GM18907 (cell line): ENCODE measurements around the gene KRTAP2-2.
"Not testable (repeated sequence)": the region's sequence is repeated elsewhere in the genome, so short reads cannot be mapped to it uniquely, and the experiment has no call there.

ENCODE experiments used
- ATAC-seq: cut with Tn5 transposase; IDR thresholded peaks from one replicate; pipeline ENCODE4 v1.9.1; 2021; ENCODE audit warnings: mild to moderate bottlenecking, moderate library complexity; ENCODE audit not compliant: unreplicated experiment

KRTAP2-2 gene, protein sequence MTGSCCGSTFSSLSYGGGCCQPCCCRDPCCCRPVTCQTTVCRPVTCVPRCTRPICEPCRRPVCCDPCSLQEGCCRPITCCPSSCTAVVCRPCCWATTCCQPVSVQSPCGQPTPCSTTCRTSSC

DNA sequence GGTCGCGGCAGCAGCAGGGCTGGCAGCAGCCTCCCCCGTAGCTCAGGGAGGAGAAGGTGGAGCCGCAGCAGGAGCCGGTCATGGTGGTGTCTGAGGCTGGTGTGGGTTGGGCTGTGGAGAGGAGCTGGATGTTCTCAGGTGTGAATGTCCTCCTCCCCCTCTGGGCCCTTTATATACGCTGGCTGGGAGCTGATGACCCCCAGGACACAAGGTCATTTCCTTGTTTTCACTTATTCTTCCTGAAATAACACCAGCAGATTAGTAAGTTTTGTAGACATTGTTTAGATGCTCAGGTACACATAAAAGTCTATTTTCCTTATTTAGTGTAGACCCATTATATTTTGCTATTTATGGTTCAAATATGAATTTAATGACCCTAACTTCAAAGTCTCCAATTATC, at the start of gene KRTAP2-2:
Gene KRTAP2-2 (minus strand): TSS at position 101 of the 400 bp plus-strand sequence. CDS start 19 bp downstream, at position 82.
- not testable (repeated sequence) for ATAC-seq

DNA sequence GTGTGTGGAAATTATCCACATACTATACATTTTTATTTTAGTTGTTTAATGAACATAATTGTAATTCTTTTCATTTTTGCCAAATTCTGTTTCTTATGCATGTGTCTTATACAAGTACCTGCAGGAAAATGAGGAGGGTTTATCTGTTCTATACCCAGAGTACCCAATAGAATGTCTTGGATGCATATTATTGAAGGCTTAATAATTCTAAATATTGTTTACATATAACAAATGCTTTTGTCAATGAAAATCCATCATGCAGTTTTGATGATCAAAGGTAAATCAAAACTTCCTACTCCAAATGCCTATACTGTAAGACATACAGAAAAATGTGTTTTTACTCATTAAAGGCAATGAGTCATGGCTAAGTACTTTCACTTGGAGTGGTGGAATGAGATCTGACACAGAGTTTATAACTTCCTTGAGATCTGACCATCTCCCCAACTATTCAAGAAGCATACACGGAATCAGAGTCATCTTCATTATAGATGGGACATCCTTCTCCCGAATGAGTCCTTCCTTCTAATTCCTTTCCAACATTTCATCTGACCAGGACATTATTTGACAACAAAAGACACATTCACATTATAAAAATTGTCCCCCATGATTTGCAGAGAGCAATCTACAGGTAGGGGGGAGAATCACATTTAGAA, 49.5 kb upstream of the KRTAP2-2 start:
- not testable (repeated sequence) for ATAC-seq

DNA sequence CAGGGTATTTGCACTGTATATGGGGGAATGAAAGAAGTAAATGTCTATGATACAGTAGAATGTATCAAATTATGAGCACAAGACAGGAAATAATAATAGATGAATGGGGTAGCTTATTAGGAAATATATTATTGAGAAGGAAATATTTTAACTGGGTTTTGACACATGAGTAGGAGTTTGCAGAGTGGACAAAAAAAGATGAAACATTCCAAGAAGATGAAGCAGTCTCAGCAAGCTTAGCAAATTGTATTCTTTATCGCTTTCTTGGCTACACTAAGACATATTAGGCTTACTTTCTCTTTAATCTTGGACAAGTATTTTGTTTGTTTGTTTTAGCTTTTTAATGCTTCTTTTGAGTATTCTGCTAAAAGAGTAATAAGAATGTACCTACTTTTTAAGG, 48.9 kb upstream of the KRTAP2-2 start:
- no peak for ATAC-seq

DNA sequence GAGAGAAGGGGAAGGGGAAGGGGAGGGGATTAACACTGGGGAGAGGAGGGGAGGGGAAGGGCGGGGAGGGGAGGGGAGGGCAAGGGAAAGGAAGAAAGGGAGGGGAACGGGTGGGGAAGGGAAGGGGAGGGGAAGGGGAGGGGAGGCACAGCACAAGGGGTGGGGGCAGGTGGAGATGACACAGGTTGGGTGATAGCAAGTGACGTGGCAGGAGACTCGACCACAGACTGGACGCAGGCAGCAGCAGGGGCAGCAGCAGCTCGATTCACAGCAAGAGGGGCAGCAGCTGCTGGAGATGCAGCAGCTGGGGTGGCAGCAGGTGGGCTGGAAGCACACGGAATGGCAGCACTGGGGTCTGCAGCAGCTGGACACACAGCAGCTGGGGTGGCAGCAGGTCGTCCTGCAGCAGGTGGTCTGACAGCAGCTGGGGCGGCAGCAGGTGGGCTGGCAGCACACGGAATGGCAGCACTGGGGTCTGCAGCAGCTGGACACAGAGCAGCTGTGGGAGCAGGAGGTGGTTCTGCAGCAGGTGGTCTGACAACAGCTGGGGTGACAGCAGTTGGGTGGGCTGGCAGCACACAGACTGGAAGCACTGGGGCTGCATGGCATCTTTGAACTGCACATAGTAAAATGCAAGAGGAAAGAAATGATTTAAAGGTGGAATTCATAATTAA, 46.7 kb upstream of the KRTAP2-2 start, which contains the start of gene KRTAP4-16:
Gene KRTAP4-16 (minus strand): TSS at position 624 of the 674 bp plus-strand sequence. CDS start 0 bp downstream, at position 624.
- no peak for ATAC-seq

DNA sequence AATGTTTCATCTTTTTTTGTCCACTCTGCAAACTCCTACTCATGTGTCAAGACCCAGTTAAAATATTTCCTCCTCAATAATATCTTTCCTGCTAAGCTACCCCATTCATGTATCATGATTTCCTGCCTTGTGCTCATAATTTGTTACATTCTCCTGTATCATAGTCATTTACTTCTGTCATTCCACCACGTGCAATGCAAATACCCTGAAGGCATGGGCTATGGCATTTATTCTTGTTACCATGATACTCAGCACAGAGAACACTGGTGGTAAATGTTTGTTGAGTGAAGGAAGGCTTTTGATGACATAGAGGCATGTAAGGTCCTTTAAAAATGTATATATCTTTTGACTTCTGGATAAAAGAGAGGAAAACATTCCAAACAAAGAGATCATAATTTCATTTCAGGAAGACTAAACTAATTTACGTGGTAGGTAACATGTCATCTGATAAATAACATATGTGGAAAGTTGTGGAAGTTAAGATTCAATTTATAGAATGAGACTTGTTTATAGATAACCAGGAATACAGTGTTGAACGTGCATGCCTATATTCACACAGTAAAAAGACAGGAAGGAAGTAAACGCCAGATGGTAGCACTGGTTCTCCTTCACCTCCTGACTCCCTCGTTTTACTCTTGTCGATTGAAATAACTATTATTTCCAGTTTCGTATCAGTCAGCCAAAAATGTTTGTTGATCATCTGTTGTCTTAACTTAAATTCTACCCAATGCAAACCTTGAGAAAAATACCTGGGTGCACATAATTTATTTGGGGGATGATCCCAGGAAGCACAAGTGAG, 44.9 kb upstream of the KRTAP2-2 start:
- ATAC-seq = not testable (repeated sequence)

DNA sequence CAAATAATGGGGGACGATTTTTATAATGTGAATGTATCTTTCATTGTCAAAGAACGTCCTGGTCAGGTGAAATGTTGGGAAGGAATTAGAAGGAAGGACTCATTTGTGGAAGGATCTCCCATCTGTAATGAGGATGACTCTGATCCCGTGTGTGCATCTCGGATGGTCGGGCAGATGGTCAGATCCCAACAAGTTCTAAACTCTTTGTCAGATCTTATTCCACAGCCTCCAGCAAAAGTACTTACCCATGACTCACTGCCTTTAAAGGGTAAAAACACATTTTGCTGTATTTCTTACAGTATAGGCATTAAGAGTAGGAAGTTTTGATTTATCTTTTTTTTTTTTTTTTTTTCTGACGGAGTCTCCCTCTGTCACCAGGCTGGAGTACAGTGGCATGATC, 43.5 kb upstream of the KRTAP2-2 start:
- no peak for ATAC-seq

DNA sequence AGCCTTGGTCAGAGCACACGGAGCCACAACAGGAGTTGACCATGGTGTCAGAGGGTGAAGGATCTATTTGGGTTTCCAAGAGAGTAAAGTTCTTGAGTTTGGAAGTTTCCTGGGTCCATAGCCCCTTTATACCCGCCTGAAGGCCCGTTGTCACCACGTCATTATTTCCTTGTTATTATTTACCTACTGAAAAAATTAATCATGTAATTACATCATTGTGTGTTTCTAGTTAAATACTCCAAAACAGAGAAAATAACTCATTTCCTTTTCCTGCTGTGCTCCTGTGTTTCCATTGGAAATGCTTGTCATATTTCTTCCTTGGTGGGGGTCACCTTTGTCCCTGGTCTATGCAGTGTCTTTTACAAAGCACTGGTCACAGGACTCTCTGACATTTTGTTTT, 43.0 kb upstream of the KRTAP2-2 start, which contains the start of gene KRTAP4-8:
Gene KRTAP4-8 (minus strand): TSS at position 101 of the 400 bp plus-strand sequence. CDS start 58 bp downstream, at position 43.
- no peak for ATAC-seq

DNA sequence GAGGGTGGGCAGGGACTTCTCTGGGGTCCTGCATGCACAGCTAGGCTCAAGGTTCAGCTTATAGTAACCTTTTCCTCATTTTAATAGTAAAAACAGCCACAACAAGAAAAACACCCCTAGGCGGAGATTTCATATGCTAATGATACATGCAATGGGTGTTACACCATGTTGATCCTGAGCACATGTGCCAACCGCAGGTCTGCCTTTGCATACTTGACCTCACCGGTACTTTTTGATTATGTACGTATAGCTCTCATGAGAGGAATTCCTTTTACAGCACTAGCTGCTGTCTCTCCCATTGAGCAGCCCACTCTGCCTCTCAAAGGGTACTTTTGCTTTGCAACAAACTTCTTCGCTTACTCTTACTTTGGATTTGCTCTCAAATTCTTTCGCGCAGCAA, 41.0 kb upstream of the KRTAP2-2 start:
- no peak for ATAC-seq

DNA sequence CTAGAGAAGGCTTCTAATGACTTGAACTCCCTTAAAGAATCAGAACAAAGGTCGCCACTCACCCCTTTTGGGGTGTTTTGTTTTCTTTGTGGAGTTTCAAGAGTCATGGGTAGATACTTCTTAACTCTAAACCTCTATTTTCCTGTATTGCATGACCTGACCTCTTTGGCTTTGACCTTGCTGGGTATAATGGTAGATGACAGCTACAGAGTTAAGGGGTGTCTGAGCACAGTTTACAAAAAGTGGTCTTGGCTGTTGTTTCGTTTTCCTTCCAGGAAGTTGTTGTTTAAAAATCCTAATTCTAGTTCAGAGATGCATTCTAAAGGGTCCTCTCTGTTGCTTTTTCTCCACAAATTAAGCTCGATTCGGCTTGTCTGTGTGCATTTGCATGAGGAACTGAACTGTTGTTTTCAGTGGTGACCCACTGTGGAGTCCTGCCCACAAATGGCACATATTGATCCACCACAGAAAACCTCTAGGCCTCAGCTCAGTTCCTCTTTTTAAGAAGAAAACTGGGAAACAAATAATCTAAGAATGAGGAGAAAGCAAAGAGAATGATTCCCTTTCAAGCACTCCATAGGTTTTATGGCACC, 33.8 kb upstream of the KRTAP2-2 start:
- not testable (repeated sequence) for ATAC-seq

DNA sequence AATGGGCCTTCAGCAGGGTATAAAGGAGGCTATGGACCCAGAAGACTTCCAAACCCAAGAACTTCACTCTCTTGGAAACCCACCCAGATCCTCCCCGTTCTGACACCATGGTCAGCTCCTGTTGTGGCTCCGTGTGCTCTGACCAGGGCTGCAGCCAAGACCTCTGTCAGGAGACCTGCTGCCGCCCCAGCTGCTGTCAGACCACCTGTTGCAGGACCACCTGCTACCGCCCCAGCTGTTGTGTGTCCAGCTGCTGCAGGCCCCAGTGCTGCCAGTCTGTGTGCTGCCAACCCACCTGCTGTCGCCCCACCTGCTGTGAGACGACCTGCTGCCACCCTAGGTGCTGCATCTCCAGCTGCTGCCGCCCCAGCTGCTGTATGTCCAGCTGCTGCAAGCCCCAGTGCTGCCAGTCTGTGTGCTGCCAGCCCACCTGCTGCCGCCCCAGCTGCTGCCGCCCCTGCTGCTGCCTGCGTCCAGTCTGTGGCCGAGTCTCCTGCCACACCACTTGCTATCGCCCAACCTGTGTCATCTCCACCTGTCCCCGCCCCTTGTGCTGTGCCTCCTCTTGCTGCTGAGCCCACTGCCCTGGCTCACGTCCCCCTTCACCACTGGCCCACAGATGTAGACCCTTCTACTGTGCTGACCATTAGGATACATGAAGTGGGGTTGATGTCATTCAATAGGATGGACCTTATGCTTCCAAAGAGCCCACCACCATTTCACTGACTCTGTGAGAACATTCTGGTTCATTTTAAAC, 29.2 kb upstream of the KRTAP2-2 start, which contains the start of gene KRTAP4-7:
Gene KRTAP4-7 (plus strand): TSS at position 51 of the 757 bp plus-strand sequence. CDS start 57 bp downstream, at position 108.
- ATAC-seq = not testable (repeated sequence)

DNA sequence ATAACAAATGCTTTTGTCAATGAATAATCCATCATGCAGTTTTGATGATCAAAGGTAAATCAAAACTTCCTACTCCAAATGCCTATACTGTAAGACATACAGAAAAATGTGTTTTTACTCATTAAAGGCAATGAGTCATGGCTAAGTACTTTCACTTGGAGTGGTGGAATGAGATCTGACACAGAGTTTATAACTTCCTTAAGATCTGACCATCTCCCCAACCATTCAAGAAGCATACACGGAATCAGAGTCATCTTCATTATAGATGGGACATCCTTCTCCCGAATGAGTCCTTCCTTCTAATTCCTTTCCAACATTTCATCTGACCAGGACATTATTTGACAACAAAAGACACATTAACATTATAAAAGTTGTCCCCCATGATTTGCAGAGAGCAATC, 28.4 kb upstream of the KRTAP2-2 start:
- not testable (repeated sequence) for ATAC-seq

DNA sequence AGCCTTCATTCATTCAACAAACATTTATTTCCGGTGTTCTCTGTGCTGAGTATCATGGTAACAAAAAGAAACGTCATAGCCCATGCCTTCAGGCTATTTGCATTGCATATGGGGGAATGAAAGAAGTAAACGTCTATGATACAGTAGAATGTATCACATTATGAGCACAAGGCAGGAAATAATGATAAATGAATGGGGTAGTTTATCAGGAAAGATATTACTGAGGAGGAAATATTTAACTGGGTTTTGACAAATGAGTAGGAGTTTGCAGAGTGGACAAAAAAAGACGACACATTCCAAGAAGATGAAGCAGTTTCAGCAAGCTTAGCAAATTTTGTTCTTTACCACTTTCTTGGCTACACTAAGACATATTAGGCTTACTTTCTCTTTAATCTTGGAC, 27.6 kb upstream of the KRTAP2-2 start:
- no peak for ATAC-seq

DNA sequence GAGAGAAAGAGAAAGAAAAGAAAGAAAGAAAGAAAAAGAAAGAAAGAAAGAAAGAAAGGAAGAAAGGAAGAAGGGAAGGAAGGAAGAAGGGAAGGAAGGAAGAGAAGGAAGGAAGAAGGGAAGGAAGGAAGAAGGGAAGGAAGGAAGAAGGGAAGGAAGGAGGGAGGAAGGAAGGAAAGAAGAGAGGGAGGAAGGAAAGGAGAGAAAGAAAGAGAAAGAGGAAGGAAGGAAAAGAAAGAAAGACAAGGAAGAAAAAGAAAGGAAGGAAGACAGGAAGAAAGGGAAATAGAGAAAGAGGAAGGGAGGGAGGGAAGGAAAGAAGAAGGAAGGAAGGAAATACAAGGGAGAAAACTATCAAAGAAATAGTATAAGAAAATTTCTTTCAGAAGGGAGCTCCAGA, 21.8 kb upstream of the KRTAP2-2 start:
- no peak for ATAC-seq

DNA sequence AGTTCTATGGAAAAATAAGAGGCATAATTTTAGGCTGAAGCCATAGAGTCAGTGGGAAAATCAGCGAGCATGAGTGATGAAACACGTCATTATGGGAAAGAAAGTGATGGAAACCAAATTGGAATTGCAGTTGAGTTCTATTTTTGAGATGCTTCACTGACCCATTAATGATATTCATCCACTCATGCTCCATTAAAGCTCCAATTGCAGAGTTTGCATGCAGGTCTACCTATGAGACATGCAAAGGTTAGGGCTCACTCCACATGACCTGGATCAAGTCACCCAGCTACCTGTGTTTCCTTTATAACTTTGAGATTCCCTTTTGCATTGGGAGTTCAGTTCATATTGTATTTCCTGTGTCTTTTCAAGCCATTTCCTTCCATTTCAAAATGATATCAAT, 18.6 kb upstream of the KRTAP2-2 start:
- ATAC-seq = no peak

DNA sequence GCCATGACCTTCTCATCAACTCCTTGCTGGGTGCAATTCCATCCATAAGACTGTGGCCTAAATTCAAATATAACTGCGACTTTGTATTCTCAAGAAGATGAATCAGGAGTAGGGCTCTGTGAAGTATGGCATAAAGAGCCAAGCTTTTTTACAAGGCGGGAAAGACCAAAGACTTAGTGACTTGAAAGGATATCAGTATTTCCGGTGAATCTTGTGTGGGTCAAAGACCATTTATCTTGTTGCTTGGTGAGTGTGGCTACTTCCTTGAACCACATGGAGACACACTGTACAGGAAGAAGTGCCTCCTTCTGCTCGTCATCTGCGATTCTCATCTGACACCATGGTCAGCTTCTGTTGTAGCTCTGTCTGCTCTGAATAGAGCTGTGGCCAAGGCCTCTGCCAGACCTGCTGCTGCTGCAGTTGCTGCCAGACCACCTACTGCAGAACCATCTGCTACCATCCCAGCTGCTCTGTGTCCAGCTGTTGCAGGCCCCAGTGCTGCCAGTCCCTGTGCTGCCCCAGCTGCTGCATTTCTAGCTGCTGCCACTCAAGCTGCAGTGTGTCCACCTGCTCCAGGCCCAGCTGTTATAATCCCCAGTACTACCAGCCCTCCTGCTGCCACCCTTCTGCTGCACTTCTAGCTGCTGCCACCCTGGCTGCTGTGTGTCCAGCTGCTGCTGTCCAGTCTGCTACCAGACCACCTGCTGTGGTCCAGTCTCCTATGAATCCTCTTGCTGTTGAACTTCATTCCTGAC, 16.8 kb upstream of the KRTAP2-2 start:
- no peak for ATAC-seq

DNA sequence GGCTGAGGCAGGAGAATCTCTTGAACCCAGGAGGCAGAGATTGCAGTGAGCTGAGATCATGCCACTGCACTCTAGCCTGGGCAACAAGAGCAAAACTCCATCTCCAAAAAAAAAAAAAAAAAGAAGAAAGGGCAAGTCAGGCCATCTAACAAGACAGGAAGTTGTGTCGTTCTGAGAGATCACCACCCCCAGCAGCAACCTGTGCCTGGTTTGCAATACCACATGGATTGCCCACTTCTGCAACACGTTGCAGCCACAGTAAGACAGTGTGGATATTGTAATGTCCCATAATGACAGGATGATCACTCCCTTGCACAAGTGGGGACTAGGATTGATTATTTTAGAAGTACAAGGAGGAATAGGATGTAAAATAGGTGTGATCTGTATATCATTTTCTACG, 14.0 kb upstream of the KRTAP2-2 start:
- ATAC-seq = no peak

DNA sequence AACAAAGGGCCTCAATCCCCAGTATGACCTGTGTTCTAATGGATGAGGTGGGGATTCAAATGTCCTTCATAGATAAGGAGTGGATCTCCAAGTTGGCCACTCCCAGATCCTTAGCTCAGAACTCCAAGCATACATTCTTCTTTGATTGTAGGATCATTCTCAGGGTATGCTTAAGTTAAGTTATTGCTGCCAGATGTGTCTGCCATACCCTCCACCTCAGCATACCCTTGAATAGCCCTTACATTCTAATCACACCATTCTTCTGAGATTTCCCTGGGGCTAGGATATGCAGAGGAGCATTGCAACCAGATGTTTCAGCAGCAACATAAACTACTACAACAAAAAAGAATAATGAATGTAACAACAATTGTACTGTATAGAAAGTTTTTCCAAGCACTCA, 12.3 kb upstream of the KRTAP2-2 start:
- no peak for ATAC-seq

DNA sequence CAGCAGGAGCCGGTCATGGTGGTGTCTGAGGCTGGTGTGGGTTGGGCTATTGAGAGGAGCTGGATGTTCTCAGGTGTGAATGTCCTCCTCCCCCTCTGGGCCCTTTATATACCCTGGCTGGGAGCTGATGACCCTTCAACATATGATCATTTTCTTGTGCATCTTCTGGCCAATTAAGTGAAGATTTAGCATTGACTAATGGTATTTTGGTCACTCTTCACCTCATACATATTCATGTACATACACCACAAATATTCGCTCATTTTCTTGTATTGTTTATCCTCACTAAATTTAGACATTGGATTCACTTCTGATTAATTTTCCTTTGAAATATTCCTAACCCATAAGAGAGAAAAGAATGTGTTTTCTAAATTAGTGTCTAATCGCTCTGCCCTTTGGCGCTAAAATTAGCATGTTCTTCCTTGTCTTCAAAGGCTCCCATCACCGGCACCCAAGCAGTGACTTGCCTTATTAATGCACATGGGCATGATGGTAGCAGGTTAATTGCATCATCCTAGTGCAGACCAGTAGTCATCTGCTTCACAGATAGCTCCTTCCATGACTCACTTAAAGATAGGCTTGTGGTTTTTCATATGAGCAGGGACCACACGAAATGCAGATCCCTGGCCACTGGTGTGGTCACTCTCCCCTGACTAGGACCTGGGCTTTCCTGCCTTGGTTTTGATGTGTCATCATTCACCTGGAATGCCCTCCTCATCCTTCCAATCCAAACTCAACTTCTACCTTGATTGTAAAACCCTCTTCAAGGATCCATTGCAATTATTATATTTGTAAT, 11.0 kb upstream of the KRTAP2-2 start, which contains the start of gene KRTAP2-4:
Gene KRTAP2-4 (minus strand): TSS at position 51 of the 796 bp plus-strand sequence. CDS start 34 bp downstream, at position 17.
- ATAC-seq = no peak
